HL-60/S4 treated with phorbol 12-myristate 13-acetate at 8.2 ng/mL for 4 days and 3 days (cell line): Measurements from ENCODE around the gene COL24A1.
"Not testable (repeated sequence)": the region's sequence is repeated elsewhere in the genome, so short reads cannot be mapped to it uniquely, and the experiment has no call there.

Experiments
- in situ Hi-C: fragments of 300-500 bp; cut with MboI; formaldehyde crosslinking; loops from 2 replicates; pipeline ENCODE4 v1.15.0; 2022; ENCODE audit warnings: low sequenced_read_pairs

The COL24A1 gene

DNA sequence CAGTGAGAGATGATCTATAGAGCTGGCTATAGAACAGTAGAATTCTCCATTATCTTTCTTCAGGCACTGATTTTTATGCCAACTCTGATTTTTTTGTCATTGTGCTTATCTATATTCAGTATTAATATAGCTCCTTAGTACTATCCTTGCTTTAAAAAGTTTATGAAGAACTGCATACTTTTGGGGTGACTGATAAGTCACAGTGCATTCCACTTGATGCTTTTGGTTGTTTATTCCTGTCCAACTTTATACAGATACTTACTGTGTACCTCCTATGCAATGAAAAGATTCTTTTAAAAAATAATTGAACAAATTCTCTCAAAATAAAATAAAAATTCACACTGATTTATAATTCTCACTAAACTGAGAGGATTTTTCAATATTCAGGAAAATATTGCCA, 71.6 kb downstream of the COL24A1 start:
- in situ Hi-C loops: no loop called here

DNA sequence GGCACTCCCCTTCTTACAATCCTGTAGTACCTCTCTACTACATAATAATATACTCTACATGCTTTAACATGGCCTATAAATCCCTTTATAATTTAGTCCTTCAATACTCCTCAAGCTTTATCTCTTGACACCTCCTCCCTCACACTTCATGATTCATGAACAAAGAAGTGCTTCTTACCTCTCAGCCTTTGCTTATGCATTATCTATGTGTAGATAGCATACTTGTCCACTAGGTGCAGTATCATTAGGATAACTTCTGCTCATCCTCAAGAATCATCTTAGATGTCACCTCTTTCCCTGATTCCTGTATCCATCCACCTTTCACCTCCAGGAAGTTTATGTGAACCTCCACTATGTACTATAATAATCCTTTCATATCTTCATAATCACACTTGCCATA, 74.4 kb downstream of the COL24A1 start:
- in situ Hi-C loops: no loop called here

DNA sequence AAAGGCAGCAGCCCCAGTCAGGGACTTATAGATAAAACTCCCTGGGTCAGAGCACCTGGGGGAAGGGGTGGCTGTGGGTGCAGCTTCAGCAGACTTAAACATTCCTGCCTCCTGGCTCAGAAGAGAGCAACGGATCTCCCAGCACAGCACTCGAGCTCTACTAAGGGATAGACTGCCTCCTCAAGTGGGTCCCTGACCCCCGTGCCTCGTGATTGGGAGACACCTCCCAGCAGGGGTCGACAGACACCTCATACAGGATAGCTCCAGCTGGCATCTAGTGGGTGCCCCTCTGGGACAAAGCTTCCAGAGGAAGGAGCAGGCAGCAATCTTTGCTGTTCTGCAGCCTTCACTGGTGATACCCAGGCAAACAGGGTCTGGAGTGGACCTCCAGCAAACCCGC, 84.1 kb downstream of the COL24A1 start:
- in situ Hi-C loops: not testable (repeated sequence)

DNA sequence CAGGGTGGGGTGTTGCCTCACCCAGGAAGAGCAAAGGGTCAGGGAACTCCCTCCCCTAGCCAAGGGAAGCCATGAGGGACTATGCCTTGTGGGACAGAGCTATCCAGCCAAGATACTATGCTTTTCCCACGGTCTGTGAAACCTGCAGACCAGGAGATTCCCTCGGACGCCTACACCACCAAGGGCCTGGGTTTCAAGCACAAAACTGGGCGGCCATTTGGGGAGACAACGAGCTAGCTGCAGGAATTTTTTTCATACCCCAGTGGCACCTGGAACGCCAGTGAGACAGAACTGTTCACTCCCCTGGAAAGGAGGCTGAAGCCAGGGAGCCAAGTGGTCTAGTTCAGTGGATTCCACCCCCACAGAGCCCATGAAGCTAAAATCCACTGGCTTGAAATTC, 84.7 kb downstream of the COL24A1 start:
- in situ Hi-C loops: not testable (repeated sequence)

DNA sequence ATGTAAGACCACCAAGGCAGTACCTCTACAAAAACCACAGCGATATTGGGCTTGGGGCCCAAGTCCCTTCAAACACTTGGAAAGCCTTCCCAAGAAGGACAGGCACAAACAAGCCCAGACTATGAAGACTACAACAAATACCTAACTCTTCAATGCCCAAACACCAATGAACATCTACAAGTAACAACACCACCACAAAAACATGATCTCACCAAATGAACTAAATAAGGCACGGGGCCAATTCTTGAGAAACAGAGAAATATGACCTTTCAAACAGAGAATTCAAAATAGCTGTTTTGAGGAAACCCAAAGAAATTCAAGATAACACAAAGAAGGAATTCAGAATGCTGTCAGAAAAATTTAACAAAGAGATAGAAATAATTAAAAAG, 86.8 kb downstream of the COL24A1 start:
- in situ Hi-C loops: no loop called here

DNA sequence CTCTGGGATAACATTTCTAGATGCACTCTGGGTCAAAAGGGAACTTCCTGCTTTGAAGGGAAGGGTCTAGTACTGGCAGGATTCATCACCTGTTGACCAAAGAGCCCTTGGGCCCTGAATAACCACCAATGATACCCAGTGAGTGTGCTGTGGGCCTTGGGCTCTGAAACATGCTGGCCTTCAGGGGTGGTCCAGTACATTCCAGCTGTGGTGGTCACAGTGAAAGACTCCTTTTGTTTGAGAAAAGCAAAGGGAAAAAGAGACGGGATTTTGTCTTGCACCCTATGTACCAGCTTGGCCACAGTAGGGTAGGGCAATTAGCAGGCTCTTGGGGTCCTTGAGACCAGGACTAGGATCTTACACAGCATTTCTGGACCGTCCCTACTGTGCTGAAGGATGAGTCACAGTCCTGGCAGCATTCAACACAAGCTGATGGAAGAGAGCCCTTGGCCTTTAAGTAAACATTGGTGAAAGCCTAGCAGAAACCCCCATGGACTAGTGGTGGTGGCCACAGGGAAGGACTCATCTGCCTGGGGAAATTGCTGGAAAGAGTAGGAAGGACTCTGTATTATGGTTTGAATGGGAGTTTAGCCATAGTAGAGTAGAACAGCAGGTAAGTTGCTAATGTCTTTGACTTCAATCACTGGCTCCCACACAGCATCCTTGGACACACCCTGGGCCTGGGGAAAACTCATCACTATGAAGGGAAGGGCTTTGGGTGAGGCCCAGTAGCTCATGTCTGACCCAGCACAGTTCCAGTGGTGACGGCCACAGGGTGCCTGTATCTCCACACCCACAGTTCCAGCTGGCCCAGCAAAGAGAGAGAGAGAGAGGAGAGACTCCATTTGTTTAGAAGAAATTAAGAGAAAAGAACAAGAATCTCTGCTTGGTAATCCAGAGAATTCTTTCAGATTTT, 87.5 kb downstream of the COL24A1 start:
- in situ Hi-C loops: no loop called here

DNA sequence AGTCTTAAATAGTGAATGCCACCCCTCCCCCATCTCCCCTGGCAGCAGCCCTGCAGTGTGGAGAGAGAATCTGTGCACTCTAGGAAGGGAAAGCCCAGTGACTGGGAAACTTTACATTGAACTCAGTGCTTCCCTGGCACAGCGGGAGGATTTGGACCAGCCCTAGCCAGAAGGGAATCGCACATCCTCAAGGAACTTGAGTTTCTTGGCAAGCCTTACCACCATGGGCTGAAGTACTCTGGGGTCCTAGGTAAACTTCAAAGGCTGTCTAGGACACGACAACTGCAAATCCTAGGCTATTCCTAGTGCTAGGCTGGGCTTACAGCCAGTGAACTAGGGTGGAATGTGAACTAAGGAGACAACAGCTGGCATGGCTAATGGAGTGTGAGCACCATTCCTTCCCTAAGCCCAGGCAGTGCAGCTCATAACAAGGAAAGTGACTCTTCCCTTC, 88.3 kb downstream of the COL24A1 start:
- in situ Hi-C loops: no loop called here

DNA sequence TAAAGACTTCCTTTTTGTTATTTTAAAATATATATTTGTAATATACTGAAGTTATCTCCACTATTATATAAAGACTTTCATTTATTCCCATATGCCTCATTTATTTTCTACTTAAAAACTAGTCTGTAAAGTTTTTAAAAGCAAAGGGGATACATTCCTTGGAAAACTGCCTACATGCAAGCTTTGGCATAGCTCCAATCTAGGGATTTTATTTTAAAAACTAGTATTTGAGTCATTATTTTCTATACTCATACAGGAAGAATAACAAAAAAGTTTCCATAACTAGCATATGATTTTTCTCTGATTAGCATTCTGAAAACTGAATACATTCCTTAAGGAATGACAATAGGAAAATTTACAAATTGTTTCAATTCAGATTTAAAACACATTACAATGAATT, 88.9 kb downstream of the COL24A1 start:
- in situ Hi-C loops: no loop called here

DNA sequence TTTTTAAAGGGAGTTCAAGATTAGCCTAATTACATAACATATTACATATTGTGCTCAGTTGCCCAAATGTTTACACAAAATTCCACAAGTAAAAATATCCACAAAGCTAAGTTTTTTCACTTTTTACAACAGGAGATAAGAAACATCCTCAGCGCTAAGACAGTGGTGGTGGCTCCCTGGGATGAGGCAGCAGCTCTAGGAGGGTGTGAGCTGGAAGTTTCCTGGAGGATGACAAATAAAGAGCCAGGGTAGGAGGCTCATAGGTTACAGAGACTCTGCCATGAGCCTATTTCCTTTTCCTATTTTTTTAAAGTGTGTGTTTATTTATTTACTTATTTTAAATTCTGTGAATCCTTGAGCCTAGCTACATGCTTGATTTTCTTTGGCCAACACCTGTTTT, 91.7 kb downstream of the COL24A1 start:
- in situ Hi-C loops: no loop called here

DNA sequence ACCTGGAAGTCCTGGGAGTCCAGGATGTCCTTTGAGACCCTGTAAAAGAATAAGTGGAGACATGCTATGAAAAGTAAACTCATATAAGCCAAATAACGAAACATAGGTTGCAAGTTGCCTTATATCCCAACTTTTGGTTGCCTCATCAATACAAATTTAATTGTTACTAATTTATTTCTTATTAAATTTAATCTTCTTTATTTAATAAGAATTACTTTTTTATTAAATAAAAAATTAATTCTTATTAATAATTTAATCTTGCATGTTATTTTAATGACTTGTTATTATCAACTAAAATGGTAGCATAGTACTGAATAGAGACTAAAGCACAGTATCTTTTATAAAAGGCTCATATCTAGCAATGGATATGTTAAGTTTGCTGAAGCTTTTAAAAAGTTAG, 92.9 kb downstream of the COL24A1 start:
- in situ Hi-C loops: no loop called here

DNA sequence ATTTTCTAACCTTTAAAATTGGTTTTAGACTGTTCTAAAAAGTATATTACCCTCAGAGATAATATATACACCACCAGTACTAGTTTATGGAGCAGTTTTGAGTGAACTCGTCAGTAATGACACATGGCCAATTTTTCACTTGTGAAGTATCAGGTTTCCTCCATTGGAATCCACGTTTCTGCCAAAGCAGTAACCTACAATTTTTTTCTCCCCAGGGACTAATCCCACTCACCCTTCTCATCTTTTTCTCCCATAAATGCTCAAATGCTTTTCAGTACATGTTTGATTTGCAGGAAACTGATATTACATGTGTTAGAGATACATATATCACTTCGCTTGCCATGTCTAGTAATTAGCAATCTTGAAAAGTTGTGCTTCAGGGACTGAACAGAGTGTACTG, 94.1 kb downstream of the COL24A1 start:
- in situ Hi-C loops: no loop called here

DNA sequence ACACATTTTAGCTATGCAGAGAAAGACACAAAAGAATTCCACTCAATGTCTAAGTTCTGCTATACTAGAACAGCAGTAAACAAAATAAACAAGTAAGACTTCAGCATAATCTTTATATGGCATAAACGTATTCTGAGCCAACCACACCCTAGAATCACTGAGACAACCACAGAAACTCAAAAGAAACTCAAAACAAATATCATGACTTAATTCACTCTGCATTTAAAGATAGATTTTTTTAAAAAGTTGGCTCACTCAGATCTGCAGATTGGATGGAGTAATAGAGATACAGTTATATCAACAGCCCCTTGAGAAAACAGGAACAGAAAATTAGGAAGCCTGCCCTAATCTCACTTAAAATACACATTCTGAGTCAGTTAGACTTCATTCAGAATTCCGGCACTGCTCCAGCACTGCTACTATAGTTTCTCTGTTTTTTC, 95.0 kb downstream of the COL24A1 start:
- in situ Hi-C loops: no loop called here

DNA sequence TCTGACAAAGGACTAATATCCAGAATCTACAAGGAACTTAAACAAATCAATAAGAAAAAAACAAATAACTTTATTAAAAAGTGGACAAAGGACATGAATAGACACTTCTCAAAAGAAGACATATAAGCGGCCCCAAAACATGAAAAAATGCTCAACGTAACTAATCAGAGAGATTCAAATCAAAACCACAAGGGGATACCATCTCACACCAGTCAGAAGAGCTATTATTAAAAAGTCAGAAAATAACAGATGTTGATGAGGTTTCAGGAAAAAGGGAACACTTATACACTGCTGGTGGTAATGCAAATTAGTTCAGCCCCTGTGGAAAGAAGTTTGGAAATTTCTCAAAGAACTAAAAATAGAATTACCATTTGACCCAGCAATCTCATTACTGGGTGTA, 102.2 kb downstream of the COL24A1 start:
- in situ Hi-C loops: no loop called here

DNA sequence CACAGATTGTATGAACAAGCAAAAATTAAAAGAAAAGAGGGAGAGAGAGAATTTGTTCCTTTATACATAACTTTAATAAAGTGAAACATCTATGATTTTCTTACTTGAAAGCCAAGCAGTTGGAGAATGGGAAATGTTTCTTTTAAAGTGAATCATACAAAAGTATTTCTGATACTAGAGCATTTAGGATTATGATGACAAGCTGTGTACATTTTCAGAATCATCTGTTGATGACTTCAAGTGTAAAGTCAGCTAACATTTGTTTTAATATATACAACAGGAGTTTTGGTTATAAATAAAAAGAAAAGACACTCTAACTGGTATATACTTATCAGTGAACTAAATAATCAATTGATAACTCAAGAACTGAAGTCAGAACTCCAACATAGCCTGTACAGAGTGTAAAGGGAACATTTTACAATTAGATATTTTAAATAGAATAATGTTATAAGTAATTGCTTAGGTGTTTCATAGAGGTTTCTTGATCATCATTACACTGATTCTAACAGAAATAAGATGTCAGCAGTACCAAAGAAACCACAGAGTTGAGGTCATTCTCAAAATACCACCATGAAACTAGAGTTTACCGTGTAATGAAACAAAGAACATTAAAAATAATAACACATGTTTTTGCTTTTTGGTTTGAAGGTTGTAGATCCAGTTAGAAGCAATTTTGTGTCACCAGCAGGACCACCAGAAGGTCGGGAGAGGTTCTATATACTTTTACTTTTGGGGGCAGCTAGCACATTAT, 103.4 kb downstream of the COL24A1 start:
- in situ Hi-C loops: no loop called here

DNA sequence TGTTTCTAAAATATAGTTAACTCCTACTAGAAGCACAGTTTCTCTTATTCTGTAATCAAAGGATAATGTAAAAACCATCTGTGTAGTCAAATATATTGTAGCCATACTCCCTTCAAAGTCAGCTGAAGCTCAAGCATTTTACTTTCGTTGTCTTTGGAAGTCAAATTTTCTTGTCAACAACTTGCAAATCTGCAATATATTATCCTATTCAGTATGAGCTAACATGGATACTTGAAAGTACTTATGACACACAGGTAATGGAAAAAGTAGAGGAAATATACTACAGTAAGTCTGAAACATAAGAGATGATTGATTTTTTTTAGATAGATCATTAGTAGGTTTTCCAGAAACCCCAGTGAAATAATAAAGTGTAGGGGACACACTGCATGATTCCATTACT, 121.5 kb downstream of the COL24A1 start:
- in situ Hi-C loops: no loop called here

DNA sequence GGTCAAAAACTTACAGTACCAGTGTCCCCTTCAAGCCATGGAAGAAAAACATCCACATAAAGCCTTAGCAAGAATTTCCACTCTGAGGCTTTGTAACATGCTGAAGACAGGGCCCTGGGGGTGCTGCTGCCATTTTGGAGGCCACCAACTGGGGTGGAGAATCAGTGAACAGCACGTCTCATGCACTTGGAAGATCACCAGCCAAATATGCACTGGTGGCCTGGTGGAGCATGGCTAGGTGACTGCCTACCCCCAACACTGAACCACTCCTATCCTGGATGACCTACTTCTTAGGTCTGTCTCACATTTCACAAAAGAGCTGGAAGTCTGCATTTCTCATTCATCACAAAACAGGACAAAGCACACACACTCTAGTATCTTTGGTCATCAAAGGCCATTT, 126.4 kb downstream of the COL24A1 start:
- in situ Hi-C loops: no loop called here

DNA sequence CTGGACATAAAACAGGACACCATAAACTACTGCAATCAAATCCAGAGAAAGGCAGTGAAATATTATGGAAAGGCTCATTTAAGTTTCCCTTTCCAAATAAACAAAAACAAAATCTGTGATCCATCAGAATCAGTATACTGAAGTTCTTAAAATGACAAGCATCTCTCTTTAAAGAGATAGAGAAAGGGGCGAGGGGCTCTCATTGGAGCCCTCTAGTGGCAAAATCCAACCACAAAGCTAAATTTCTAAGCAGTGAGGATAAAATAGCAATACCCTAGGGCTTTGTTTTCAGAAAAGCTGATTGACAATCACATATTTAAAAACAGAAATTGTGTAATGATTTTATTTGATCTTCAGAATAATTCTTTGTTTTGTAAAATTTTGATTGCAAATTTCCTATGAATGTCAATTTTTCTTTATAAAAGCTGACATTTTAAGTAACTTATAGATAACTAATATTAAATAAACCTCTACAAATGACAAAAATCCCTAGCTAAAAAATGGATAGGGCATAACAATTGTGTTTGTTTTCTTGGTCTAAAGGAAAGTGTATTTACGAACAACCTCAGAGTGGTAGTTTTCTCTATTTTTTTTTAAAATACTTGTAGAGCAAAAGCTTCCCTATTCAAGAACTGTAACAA, 138.2 kb downstream of the COL24A1 start:
- in situ Hi-C loops: no loop called here

DNA sequence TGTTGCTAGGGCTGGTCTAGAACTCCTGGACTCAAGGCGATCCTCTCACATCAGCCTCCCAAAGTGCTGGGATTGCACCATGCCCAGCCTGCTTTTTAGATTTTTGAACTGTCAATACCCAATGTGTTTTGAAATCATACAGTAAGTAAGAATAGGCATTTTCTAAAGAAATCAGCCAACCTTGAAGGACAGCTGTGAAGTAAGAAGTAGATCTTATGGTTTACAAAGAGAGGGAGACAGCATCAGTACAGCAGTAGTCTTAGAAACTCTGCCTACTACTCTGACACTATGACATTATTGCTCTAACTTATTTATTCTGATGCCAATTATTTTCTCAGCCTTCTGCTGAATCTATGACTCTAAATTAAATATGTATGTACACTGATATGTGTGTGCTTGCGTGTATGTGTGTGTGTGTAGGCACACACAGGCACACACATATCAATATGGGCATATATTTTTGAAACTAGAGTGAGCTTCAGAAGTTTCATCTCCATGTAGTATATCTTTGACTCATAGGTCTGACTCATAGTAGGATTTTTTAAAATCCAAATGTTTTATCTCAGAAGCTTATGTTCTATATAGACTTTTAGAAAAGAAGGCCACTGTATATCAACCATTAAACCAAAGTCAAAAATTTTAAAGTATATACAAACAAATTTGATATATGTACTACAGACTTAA, 140.4 kb downstream of the COL24A1 start:
- in situ Hi-C loops: no loop called here

DNA sequence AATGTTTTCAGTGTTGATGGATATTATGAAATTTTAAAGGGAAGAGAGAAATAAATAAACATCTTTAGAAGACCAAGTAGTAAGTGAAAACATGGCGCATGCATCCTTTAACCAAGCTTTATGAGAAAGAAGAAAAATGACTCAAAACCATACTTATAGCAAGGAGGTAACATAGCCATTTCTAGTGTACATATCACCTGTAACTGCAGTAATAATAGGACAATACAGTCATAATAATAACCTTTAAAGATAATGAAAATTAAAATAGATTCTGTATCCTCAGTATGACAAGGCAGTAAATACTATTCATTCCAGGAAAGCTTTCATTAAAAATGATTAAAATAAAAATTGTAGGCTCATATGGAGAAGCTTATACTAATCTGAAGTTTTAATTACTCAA, 141.2 kb downstream of the COL24A1 start:
- in situ Hi-C loops: no loop called here

DNA sequence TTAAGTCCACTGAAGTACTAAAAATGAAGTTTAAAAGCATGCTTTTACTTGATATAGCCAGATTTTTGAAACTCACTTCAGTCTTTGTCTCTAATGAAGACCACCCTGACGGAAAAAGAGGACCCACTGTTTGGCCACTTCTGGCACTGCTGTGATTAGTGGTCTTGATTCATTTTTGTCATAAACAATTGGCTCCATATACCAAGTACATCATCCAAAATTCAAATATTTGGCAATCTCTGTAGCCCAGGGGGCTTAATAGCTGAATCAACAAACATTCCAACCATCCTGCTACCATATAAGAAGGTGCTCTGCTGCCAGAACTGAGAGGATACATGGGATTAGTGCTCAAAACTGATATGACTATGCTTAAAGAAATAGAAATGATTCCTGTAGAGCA, 156.0 kb downstream of the COL24A1 start:
- in situ Hi-C loops: no loop called here
